ELR (cell line): ENCODE results near the gene BAIAP2L2.

Experiments
- DNase-seq: peaks from one replicate; pipeline ENCODE4 v3.0.0-alpha.2; 2015; ENCODE audit warnings: low read depth

BAIAP2L2 gene

GRCh38 chr22:38067761-38068360, 42.6 kb downstream of the BAIAP2L2 start:
- DNase-seq: no peak

GRCh38 chr22:38067028-38067415, 43.5 kb downstream of the BAIAP2L2 start:
- DNase-seq: no peak

GRCh38 chr22:38066381-38067027, 44.0 kb downstream of the BAIAP2L2 start:
- DNase-seq: no peak

GRCh38 chr22:38065539-38065938, 44.9 kb downstream of the BAIAP2L2 start:
- DNase-seq: no peak

GRCh38 chr22:38062791-38063190, 47.7 kb downstream of the BAIAP2L2 start:
- no peak for DNase-seq

- DNase-seq: peak; percentile 91
These were observed 53.3 kb downstream of the BAIAP2L2 start, which contains the start of gene PICK1 for GRCh38 chr22:38056969-38057891. Gene PICK1 (plus strand): TSS chr22:38057404. CDS start chr22:38057810, 406 bp downstream.

- peak; percentile 75 for DNase-seq
These were observed 58.3 kb downstream of the BAIAP2L2 start for GRCh38 chr22:38051900-38052862.

- DNase-seq: no peak
These were observed 59.2 kb downstream of the BAIAP2L2 start for GRCh38 chr22:38051261-38051660.

GRCh38 chr22:38050720-38051119, 59.8 kb downstream of the BAIAP2L2 start:
- no peak for DNase-seq

- no peak for DNase-seq
These were observed 60.5 kb downstream of the BAIAP2L2 start for GRCh38 chr22:38049812-38050619.

GRCh38 chr22:38046070-38046748, 64.3 kb downstream of the BAIAP2L2 start:
- DNase-seq: no peak

- no peak for DNase-seq
These were observed 67.1 kb downstream of the BAIAP2L2 start for GRCh38 chr22:38043151-38044039.

- no peak for DNase-seq
These were observed 68.0 kb downstream of the BAIAP2L2 start for GRCh38 chr22:38042488-38042790.

GRCh38 chr22:38041760-38042487, 68.6 kb downstream of the BAIAP2L2 start:
- no peak for DNase-seq

GRCh38 chr22:38040953-38041759, 69.3 kb downstream of the BAIAP2L2 start:
- peak; percentile 53 for DNase-seq

- no peak for DNase-seq
These were observed 71.3 kb downstream of the BAIAP2L2 start for GRCh38 chr22:38038890-38039812.

GRCh38 chr22:38038426-38038825, 72.1 kb downstream of the BAIAP2L2 start:
- no peak for DNase-seq
